HCT116 (cell line): ENCODE results near the gene CIC. TPM values are rescaled to one million over a fixed set of nuclear protein-coding genes. Genes with fewer than 3 reads are reported as not detected.

Experiments
- ATAC-seq: fragments of 200-7000 bp; cut with Tn5 transposase; 2 replicates; pipeline ENCODE4 v1.9.1; 2020; ENCODE audit warnings: mild to moderate bottlenecking, moderate library complexity
- BruUV-seq: library from RNA; stranded (reverse); fragments of 400-500 nt; replicated peaks from 2 replicates; lab custom pipeline; 2021; lab: Mats Ljungman, UMichigan
- CTCF ChIA-PET: fragments of 300-600 bp; sonication (Branson Sonifier 250); formaldehyde crosslinking; loops from one replicate; lab custom pipeline; 2021; ENCODE audit warnings: antibody characterized with exemption; lab: Charles Lee
- POLR2A ChIA-PET: fragments of 300-600, 350-600 bp; sonication (Branson Sonifier 250); formaldehyde crosslinking; loops from one replicate; lab custom pipeline; 2021; ENCODE audit warnings: antibody characterized with exemption; lab: Charles Lee
- RAD21 ChIA-PET, 2 experiments: fragments of 300-600 bp; sonication (Branson Sonifier 250); formaldehyde crosslinking; loops; one replicate each; lab custom pipeline; 2023; ENCODE audit warnings: low total read pairs in 2 of 2; ENCODE audit not compliant: uncharacterized antibody in 2 of 2, unreplicated experiment in 2 of 2, low non-redundant PET in 1 of 2; lab: Charles Lee
- DNase-seq: peaks from one replicate; pipeline ENCODE4 v3.0.0-alpha.2; 2010; ENCODE audit warnings: low read depth, low spot score
- H2AFZ ChIP-seq: fragments of 200-600 bp; shearing (Covaris generic), sonication (generic); 2 replicates; pipeline ENCODE4 v1.6.1; 2017; ENCODE audit warnings: low read depth, mixed run types, mixed read lengths, antibody characterized with exemption, low read length; ENCODE audit not compliant: poor library complexity, severe bottlenecking
- H3K27ac ChIP-seq: 2 replicates; pipeline ENCODE4 v1.5.1; 2012; ENCODE audit warnings: low read depth, low read length
- H3K27me3 ChIP-seq: fragments of 200-600 bp; sonication (generic); 2 replicates; pipeline ENCODE4 v1.6.1; 2016; ENCODE audit warnings: mixed run types, low read length, mixed read lengths; ENCODE audit not compliant: insufficient read depth
- H3K36me3 ChIP-seq, 2 experiments: fragments of 200-500 bp in 1 of 2; fragments of 200-600 bp in 1 of 2; sonication (Bioruptor generic) in 1 of 2; sonication (generic) in 1 of 2; 2 replicates each; pipeline versions ENCODE4 v1.5.1 to v1.6.1; 2014 to 2016; ENCODE audit warnings: low read length in 2 of 2, inconsistent platforms in 1 of 2, mixed read lengths in 1 of 2, mixed run types in 1 of 2; ENCODE audit not compliant: insufficient read depth in 2 of 2, control insufficient read depth in 1 of 2
- H3K4me1 ChIP-seq, 2 experiments: fragments of 200-600 bp in 1 of 2; sonication (generic) in 1 of 2; 2 replicates each; pipeline versions ENCODE4 v1.5.1 to v1.6.1; 2012 to 2017; ENCODE audit warnings: low read length in 2 of 2, inconsistent platforms in 1 of 2, mild to moderate bottlenecking in 1 of 2, mixed read lengths in 1 of 2, mixed run types in 1 of 2, moderate library complexity in 1 of 2; ENCODE audit not compliant: insufficient read depth in 2 of 2, control insufficient read depth in 1 of 2
- H3K4me2 ChIP-seq: fragments of 200-600 bp; sonication (generic); 2 replicates; pipeline ENCODE4 v1.6.1; 2017; ENCODE audit warnings: mixed run types, low read length, mixed read lengths
- H3K4me3 ChIP-seq, 2 experiments: fragments of 200-600 bp in 1 of 2; sonication (generic) in 1 of 2; replicated peaks in 1 of 2; 2 replicates each; pipeline ENCODE4 v1.5.1; 2011 to 2016; ENCODE audit warnings: low read length in 2 of 2, control low read depth in 1 of 2, low read depth in 1 of 2, mild to moderate bottlenecking in 1 of 2, mixed read lengths in 1 of 2, mixed run types in 1 of 2
- H3K79me2 ChIP-seq: fragments of 200-600 bp; sonication (generic); 2 replicates; pipeline ENCODE4 v1.6.1; 2017; ENCODE audit warnings: mild to moderate bottlenecking, mixed run types, low read length, moderate library complexity, mixed read lengths; ENCODE audit not compliant: insufficient read depth
- H3K9ac ChIP-seq: fragments of 200-600 bp; sonication (generic); 2 replicates; pipeline ENCODE4 v1.6.1; 2016; ENCODE audit warnings: low read length, mixed read lengths
- H3K9me2 ChIP-seq: fragments of 200-600 bp; sonication (generic), shearing (Covaris generic); 2 replicates; pipeline ENCODE4 v1.6.1; 2017; ENCODE audit warnings: mixed run types, mild to moderate bottlenecking, moderate library complexity; ENCODE audit not compliant: insufficient read depth
- H3K9me3 ChIP-seq, 2 experiments: fragments of 200-500 bp in 1 of 2; fragments of 200-600 bp in 1 of 2; sonication (Bioruptor generic) in 1 of 2; sonication (generic) in 1 of 2; 2 replicates each; pipeline ENCODE4 v1.6.1; 2014 to 2017; ENCODE audit warnings: low read length in 2 of 2, mixed read lengths in 2 of 2, inconsistent platforms in 1 of 2, low read depth in 1 of 2, mild to moderate bottlenecking in 1 of 2, mixed run types in 1 of 2, moderate library complexity in 1 of 2; ENCODE audit not compliant: control insufficient read depth in 1 of 2, insufficient read depth in 1 of 2
- H4K20me1 ChIP-seq: fragments of 200-600 bp; sonication (generic), shearing (Covaris generic); 2 replicates; pipeline ENCODE4 v1.6.1; 2017; ENCODE audit warnings: mixed run types, mild to moderate bottlenecking, moderate library complexity; ENCODE audit not compliant: insufficient read depth
- CBX3 ChIP-seq: IDR thresholded peaks from 2 replicates; pipeline ENCODE4 v1.6.1; 2012; ENCODE audit warnings: low read depth
- CEBPB ChIP-seq: IDR thresholded peaks from 2 replicates; pipeline ENCODE4 v1.6.1; 2012; ENCODE audit warnings: low read depth
- EGR1 ChIP-seq: IDR thresholded peaks from 2 replicates; pipeline ENCODE4 v1.6.1; 2012; ENCODE audit warnings: low read depth
- ELF1 ChIP-seq: IDR thresholded peaks from 2 replicates; pipeline ENCODE4 v1.6.1; 2012; ENCODE audit warnings: low read depth, borderline replicate concordance
- EZH2phosphoT487 ChIP-seq: fragments of 200-600 bp; IDR thresholded peaks from 2 replicates; pipeline ENCODE4 v1.6.1; 2018; ENCODE audit warnings: antibody characterized with exemption, borderline replicate concordance
- FOSL1 ChIP-seq: IDR thresholded peaks from 2 replicates; pipeline ENCODE4 v1.6.1; 2012; ENCODE audit warnings: low read depth
- JUND ChIP-seq: IDR thresholded peaks from 2 replicates; pipeline ENCODE4 v1.6.1; 2012
- MAX ChIP-seq: IDR thresholded peaks from 2 replicates; pipeline ENCODE4 v1.6.1; 2012
- POLR2A ChIP-seq: IDR thresholded peaks from 2 replicates; pipeline ENCODE4 v1.7.0; 2011; ENCODE audit warnings: borderline replicate concordance; ENCODE audit not compliant: insufficient read depth, insufficient read length; ENCODE audit errors: extremely low read depth
- POLR2AphosphoS5 ChIP-seq: IDR thresholded peaks from 2 replicates; pipeline ENCODE4 v1.6.1; 2011; ENCODE audit warnings: mild to moderate bottlenecking, low read depth, low read length, moderate library complexity
- RAD21 ChIP-seq: IDR thresholded peaks from 2 replicates; pipeline ENCODE4 v1.6.1; 2012; ENCODE audit warnings: low read depth, mild to moderate bottlenecking
- REST ChIP-seq: IDR thresholded peaks from 2 replicates; pipeline ENCODE4 v1.6.1; 2012; ENCODE audit warnings: low read depth
- SP1 ChIP-seq: IDR thresholded peaks from 2 replicates; pipeline ENCODE4 v1.6.1; 2012; ENCODE audit warnings: low read depth
- TCF7L2 ChIP-seq: IDR thresholded peaks from 2 replicates; pipeline ENCODE4 v1.7.0; 2011; ENCODE audit warnings: borderline replicate concordance, inconsistent platforms; ENCODE audit not compliant: insufficient read depth, insufficient read length; ENCODE audit errors: extremely low read depth
- ZBTB33 ChIP-seq: IDR thresholded peaks from 2 replicates; pipeline ENCODE4 v1.6.1; 2011; ENCODE audit warnings: mild to moderate bottlenecking, low read length, moderate library complexity; ENCODE audit not compliant: insufficient replicate concordance; ENCODE audit errors: extremely low read depth
- ZFX ChIP-seq: fragments of 450-650 bp; IDR thresholded peaks from 2 replicates; pipeline ENCODE4 v1.6.1; 2017
- ZNF274 ChIP-seq: fragments of 200-500 bp; sonication (Bioruptor generic); IDR thresholded peaks from 2 replicates; pipeline ENCODE4 v1.6.1; 2014; ENCODE audit warnings: mild to moderate bottlenecking, low read depth, low read length, inconsistent platforms
- intact Hi-C: fragments of 100-400 bp; cut with micrococcal nuclease; formaldehyde crosslinking; loops from 2 replicates; pipeline ENCODE4 v1.10.0; 2022
- total RNA-seq: library from RNA; stranded (reverse); gene quantifications from one replicate; pipeline ENCODE4 v1.2.1, GENCODE V29; 2021; ENCODE audit not compliant: unreplicated experiment
- TF ChIP-seq, protein P1 (sequence below), 3 experiments: fragments of 200-600 bp in 1 of 3; sonication (generic) in 1 of 3; IDR thresholded peaks in 2 of 3; conservative IDR thresholded peaks in 1 of 3; 2 replicates each; pipeline ENCODE4 v1.5.1; 2012 to 2017; ENCODE audit warnings: low read depth in 2 of 3, low read length in 2 of 3, antibody characterized with exemption in 1 of 3, borderline replicate concordance in 1 of 3, control low read depth in 1 of 3, mild to moderate bottlenecking in 1 of 3, mixed read lengths in 1 of 3, mixed run types in 1 of 3, moderate library complexity in 1 of 3; ENCODE audit not compliant: insufficient read depth in 1 of 3
- TF ChIP-seq, protein P2 (sequence below): IDR thresholded peaks from 2 replicates; pipeline ENCODE4 v1.6.1; 2012

The CIC gene
- total RNA-seq, 1 experiment from 2014 or later = 52.0 TPM

GRCh38 chr19:42288881-42289555 lies 20.0 kb downstream of the CIC start:
- Histone ChIP-seq H4K20me1 (no peaks in the 10 kb centered on the region), H3K79me2 (peaks cover 18% of the 10 kb centered on the region; the same call in 1 of the 2 replicates), H3K9ac (no peak overlapping the region), H3K27me3 (no peaks in the 10 kb centered on the region), H3K4me2 (no peak overlapping the region), H3K4me1 (peaks cover 11 to 38% of the 10 kb centered on the region in 2 experiments; a peak in 3 of 4 replicates), H3K36me3 (peaks cover 18 to 21% of the 10 kb centered on the region in 2 experiments), H3K9me2 (no peaks in the 10 kb centered on the region), H3K9me3 (no peaks in the 10 kb centered on the region), H3K4me3 (no peak overlapping the region), H2AFZ (no peak overlapping the region), H3K27ac (no peak overlapping the region)
- POLR2A ChIA-PET = interaction anchor here (0.7 kb wide), 1 partner anchor 13 kb away, joined by 5 read pairs; the partner anchor contains the start of genes PAFAH1B3 and PRR19
- RAD21 ChIA-PET = interaction anchor here in 1 of 2 experiments (1.4 kb wide), 1 partner anchor 42 kb away, joined by 3 read pairs; no protein-coding TSS in a partner anchor
- no peak for DNase-seq
- CTCF ChIA-PET = interaction anchor here (4.2 kb wide), 1 partner anchor 43 kb away, joined by 17 read pairs; no protein-coding TSS in a partner anchor
- BruUV-seq = no TSS peak
- no peak for ATAC-seq
- intact Hi-C loops = no loop called here
- TF ChIP-seq REST = no peak
- TF ChIP-seq CEBPB = no peak
- TF ChIP-seq TCF7L2 = no peak
- TF ChIP-seq, protein P1, sequence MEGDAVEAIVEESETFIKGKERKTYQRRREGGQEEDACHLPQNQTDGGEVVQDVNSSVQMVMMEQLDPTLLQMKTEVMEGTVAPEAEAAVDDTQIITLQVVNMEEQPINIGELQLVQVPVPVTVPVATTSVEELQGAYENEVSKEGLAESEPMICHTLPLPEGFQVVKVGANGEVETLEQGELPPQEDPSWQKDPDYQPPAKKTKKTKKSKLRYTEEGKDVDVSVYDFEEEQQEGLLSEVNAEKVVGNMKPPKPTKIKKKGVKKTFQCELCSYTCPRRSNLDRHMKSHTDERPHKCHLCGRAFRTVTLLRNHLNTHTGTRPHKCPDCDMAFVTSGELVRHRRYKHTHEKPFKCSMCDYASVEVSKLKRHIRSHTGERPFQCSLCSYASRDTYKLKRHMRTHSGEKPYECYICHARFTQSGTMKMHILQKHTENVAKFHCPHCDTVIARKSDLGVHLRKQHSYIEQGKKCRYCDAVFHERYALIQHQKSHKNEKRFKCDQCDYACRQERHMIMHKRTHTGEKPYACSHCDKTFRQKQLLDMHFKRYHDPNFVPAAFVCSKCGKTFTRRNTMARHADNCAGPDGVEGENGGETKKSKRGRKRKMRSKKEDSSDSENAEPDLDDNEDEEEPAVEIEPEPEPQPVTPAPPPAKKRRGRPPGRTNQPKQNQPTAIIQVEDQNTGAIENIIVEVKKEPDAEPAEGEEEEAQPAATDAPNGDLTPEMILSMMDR (IDR thresholded peaks at IDR 0.05 in 2 of 3, conservative IDR thresholded peaks at IDR 0.05 in 1 of 3; ENCODE audit: borderline replicate concordance in 1 of 3, insufficient read depth in 1 of 3, low read depth in 2 of 3, low read length in 2 of 3) = no peak
- TF ChIP-seq FOSL1 = no peak
- TF ChIP-seq POLR2A = no peak
- TF ChIP-seq ZNF274 = no peak
- TF ChIP-seq ELF1 = no peak
- no peak for TF ChIP-seq RAD21
- no peak for TF ChIP-seq SP1
- no peak for TF ChIP-seq CBX3
- no peak for TF ChIP-seq ZBTB33
- no peak for TF ChIP-seq JUND
- TF ChIP-seq ZFX = no peak
- TF ChIP-seq EGR1 = no peak
- TF ChIP-seq MAX = no peak
- no peak for TF ChIP-seq POLR2AphosphoS5
- TF ChIP-seq, protein P2, sequence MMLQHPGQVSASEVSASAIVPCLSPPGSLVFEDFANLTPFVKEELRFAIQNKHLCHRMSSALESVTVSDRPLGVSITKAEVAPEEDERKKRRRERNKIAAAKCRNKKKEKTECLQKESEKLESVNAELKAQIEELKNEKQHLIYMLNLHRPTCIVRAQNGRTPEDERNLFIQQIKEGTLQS = no peak
- no peak for TF ChIP-seq EZH2phosphoT487
